Bone marrow (tissue), 2 donors: Measurements from ENCODE around the gene SLC26A1.

Experiments used
- DNase-seq, 2 donors: peaks; one replicate each; lab custom pipeline; 2025; lab: John Stamatoyannopoulos, UW

SLC26A1 gene

GRCh38 chr4:993111-994029, at the start of gene SLC26A1:
Gene SLC26A1, minus strand, starts transcription at chr4:993404. Its CDS starts 1,701 bp downstream, at chr4:991703.
- DNase-seq: no peak

- no peak for DNase-seq
Measured at GRCh38 chr4:1042352-1043055, 49.3 kb upstream of the SLC26A1 start.

GRCh38 chr4:1041936-1042330, 48.7 kb upstream of the SLC26A1 start:
- no peak for DNase-seq

- no peak for DNase-seq
Measured at GRCh38 chr4:1041147-1041935, 48.1 kb upstream of the SLC26A1 start.

- no peak for DNase-seq
Measured at GRCh38 chr4:1040344-1041146, 47.3 kb upstream of the SLC26A1 start.

- no peak for DNase-seq
Measured at GRCh38 chr4:1039493-1040343, 46.5 kb upstream of the SLC26A1 start.

GRCh38 chr4:1038948-1039492, 45.8 kb upstream of the SLC26A1 start:
- DNase-seq: no peak

GRCh38 chr4:1036976-1037810, 44.0 kb upstream of the SLC26A1 start:
- DNase-seq: no peak

- no peak for DNase-seq
Measured at GRCh38 chr4:1036095-1036494, 42.9 kb upstream of the SLC26A1 start.

- DNase-seq: no peak
Measured at GRCh38 chr4:1035510-1035909, 42.3 kb upstream of the SLC26A1 start.

GRCh38 chr4:1033840-1034551, 40.8 kb upstream of the SLC26A1 start:
- no peak for DNase-seq

GRCh38 chr4:1032861-1033260, 39.7 kb upstream of the SLC26A1 start:
- DNase-seq: no peak

- no peak for DNase-seq
Measured at GRCh38 chr4:1031956-1032795, 39.0 kb upstream of the SLC26A1 start.

GRCh38 chr4:1031346-1031745, 38.1 kb upstream of the SLC26A1 start:
- no peak for DNase-seq

GRCh38 chr4:1030559-1030958, 37.4 kb upstream of the SLC26A1 start:
- DNase-seq: no peak

GRCh38 chr4:1030031-1030430, 36.8 kb upstream of the SLC26A1 start:
- no peak for DNase-seq

GRCh38 chr4:1029529-1029928, 36.3 kb upstream of the SLC26A1 start:
- DNase-seq: no peak
